SK-N-SH (cell line): ENCODE results near the gene C3orf38. TPM values are rescaled to one million over a fixed set of nuclear protein-coding genes. Genes with fewer than 3 reads are reported as not detected.

Experiments used
- CTCF ChIA-PET: fragments of 300-600, 350-600 bp; formaldehyde crosslinking; extraction: SDS; loops from one replicate; lab custom pipeline; 2021; lab: Yijun Ruan, JAX
- POLR2A ChIA-PET: fragments of 350-600 bp; sonication (Branson Sonifier 250); formaldehyde crosslinking; extraction: SDS; loops from one replicate; lab custom pipeline; 2020; ENCODE audit warnings: antibody characterized with exemption, inconsistent platforms; lab: Yijun Ruan, JAX
- DNase-seq: peaks from one replicate; pipeline ENCODE4 v3.0.0; 2012
- H2AFZ ChIP-seq: fragments of 200-600 bp; sonication (generic); 2 replicates; pipeline ENCODE4 v1.8.1; 2016; ENCODE audit warnings: antibody characterized with exemption, mild to moderate bottlenecking, low read depth
- H3F3A ChIP-seq: fragments of 200-600 bp; sonication (generic); replicated peaks from 2 replicates; pipeline ENCODE3; 2016; ENCODE audit warnings: antibody characterized with exemption, mild to moderate bottlenecking; ENCODE audit not compliant: insufficient read depth
- H3K27ac ChIP-seq, 2 experiments: fragments of 200-500 bp in 1 of 2; fragments of 200-600 bp in 1 of 2; sonication (Bioruptor generic) in 1 of 2; sonication (generic), shearing (Covaris generic) in 1 of 2; 2 replicates each; pipeline versions ENCODE4 v1.5.1 to v1.6.1; 2014 to 2016; ENCODE audit warnings: low read depth in 2 of 2, inconsistent platforms in 1 of 2, low read length in 1 of 2, mild to moderate bottlenecking in 1 of 2, mixed read lengths in 1 of 2
- H3K27me3 ChIP-seq: fragments of 200-600 bp; sonication (generic), shearing (Covaris generic); 2 replicates; pipeline ENCODE4 v1.6.1; 2016; ENCODE audit warnings: mixed run types; ENCODE audit not compliant: insufficient read depth
- H3K36me3 ChIP-seq, 2 experiments: fragments of 200-500 bp in 1 of 2; fragments of 200-600 bp in 1 of 2; sonication (Bioruptor generic) in 1 of 2; sonication (generic) in 1 of 2; replicated peaks in 1 of 2; 2 replicates each; pipeline versions ENCODE3 to v1.5.1; 2014 to 2016; ENCODE audit warnings: low read length in 1 of 2, mild to moderate bottlenecking in 1 of 2; ENCODE audit not compliant: insufficient read depth in 2 of 2, control insufficient read depth in 1 of 2
- H3K4me1 ChIP-seq, 2 experiments: fragments of 200-500 bp in 1 of 2; fragments of 200-600 bp in 1 of 2; sonication (Bioruptor generic) in 1 of 2; sonication (generic), shearing (Covaris generic) in 1 of 2; 2 replicates each; pipeline versions ENCODE4 v1.5.1 to v1.6.1; 2014 to 2016; ENCODE audit warnings: low read depth in 1 of 2, low read length in 1 of 2, mixed run types in 1 of 2; ENCODE audit not compliant: insufficient read depth in 2 of 2, control insufficient read depth in 1 of 2
- H3K4me2 ChIP-seq: fragments of 200-600 bp; sonication (generic), shearing (Covaris generic); 2 replicates; pipeline ENCODE4 v1.6.1; 2017; ENCODE audit warnings: mixed run types
- H3K4me3 ChIP-seq, 2 experiments: fragments of 200-500 bp in 1 of 2; fragments of 200-600 bp in 1 of 2; sonication (Bioruptor generic) in 1 of 2; sonication (generic), shearing (Covaris generic) in 1 of 2; 2 replicates each; pipeline versions ENCODE4 v1.5.1 to v1.8.1; 2014 to 2016; ENCODE audit warnings: low read depth in 2 of 2, inconsistent platforms in 1 of 2, low read length in 1 of 2, mild to moderate bottlenecking in 1 of 2, mixed read lengths in 1 of 2, moderate library complexity in 1 of 2
- H3K79me2 ChIP-seq: fragments of 200-600 bp; sonication (generic); 2 replicates; pipeline ENCODE4 v1.8.1; 2017; ENCODE audit warnings: mild to moderate bottlenecking; ENCODE audit not compliant: insufficient read depth
- H3K9ac ChIP-seq: fragments of 200-600 bp; sonication (generic); 2 replicates; pipeline ENCODE4 v1.6.1; 2017; ENCODE audit warnings: mixed run types
- H3K9me2 ChIP-seq: fragments of 200-600 bp; sonication (generic); 2 replicates; pipeline ENCODE4 v1.6.1; 2017; ENCODE audit warnings: mixed run types
- H3K9me3 ChIP-seq: fragments of 200-600 bp; sonication (generic); 2 replicates; pipeline ENCODE4 v1.6.1; 2017; ENCODE audit warnings: mixed run types, mild to moderate bottlenecking, moderate library complexity
- H4K20me1 ChIP-seq: fragments of 200-600 bp; sonication (generic); 2 replicates; pipeline ENCODE4 v1.6.1; 2017; ENCODE audit warnings: mild to moderate bottlenecking, mixed run types; ENCODE audit not compliant: insufficient read depth
- CHD2 ChIP-seq: fragments of 150-350 bp; IDR thresholded peaks from 2 replicates; pipeline ENCODE4 v1.6.1; 2018; ENCODE audit warnings: low read length; ENCODE audit not compliant: partially characterized antibody
- ELF1 ChIP-seq: IDR thresholded peaks from 2 replicates; pipeline ENCODE4 v1.4.0; 2012
- FOXJ3 ChIP-seq: sonication (generic); formaldehyde crosslinking; IDR thresholded peaks from 2 replicates; pipeline ENCODE4 v1.5.1; 2020; ENCODE audit warnings: mild to moderate bottlenecking, missing genetic modification reagents
- FOXM1 ChIP-seq: IDR thresholded peaks from 2 replicates; pipeline ENCODE4 v1.4.0; 2012; ENCODE audit warnings: low read depth, mild to moderate bottlenecking
- GATA2 ChIP-seq: sonication (generic); formaldehyde crosslinking; IDR thresholded peaks from 2 replicates; pipeline ENCODE4 v1.5.0; 2020; ENCODE audit warnings: mild to moderate bottlenecking, missing genetic modification reagents
- JUND ChIP-seq: IDR thresholded peaks from 2 replicates; pipeline ENCODE4 v1.4.0; 2012
- MAX ChIP-seq: IDR thresholded peaks from 2 replicates; pipeline ENCODE4 v1.4.0; 2012; ENCODE audit warnings: low read depth
- MEF2A ChIP-seq: IDR thresholded peaks from 2 replicates; pipeline ENCODE4 v1.4.0; 2012; ENCODE audit warnings: low read depth, borderline replicate concordance
- MXI1 ChIP-seq: IDR thresholded peaks from 2 replicates; pipeline ENCODE4 v1.6.1; 2012; ENCODE audit warnings: mild to moderate bottlenecking, low read depth, low read length, improper control_type of control experiment
- RAD21 ChIP-seq: IDR thresholded peaks from 2 replicates; pipeline ENCODE4 v1.6.1; 2012; ENCODE audit warnings: mild to moderate bottlenecking, low read length
- RCOR1 ChIP-seq: fragments of 150-350 bp; IDR thresholded peaks from 2 replicates; pipeline ENCODE4 v1.6.1; 2017; ENCODE audit warnings: antibody characterized with exemption, low read length
- REST ChIP-seq: IDR thresholded peaks from 2 replicates; pipeline ENCODE4 v1.6.1; 2012; ENCODE audit warnings: mild to moderate bottlenecking, low read depth, low read length, moderate library complexity
- RFX5 ChIP-seq: IDR thresholded peaks from 2 replicates; pipeline ENCODE4 v1.6.1; 2012; ENCODE audit warnings: mild to moderate bottlenecking, improper control_type of control experiment, low read length
- RXRA ChIP-seq: IDR thresholded peaks from 2 replicates; pipeline ENCODE4 v1.4.0; 2012; ENCODE audit warnings: low read depth, mild to moderate bottlenecking, borderline replicate concordance
- SMC3 ChIP-seq: IDR thresholded peaks from 2 replicates; pipeline ENCODE4 v1.6.1; 2012; ENCODE audit warnings: low read depth, low read length, improper control_type of control experiment
- TCF12 ChIP-seq: IDR thresholded peaks from 2 replicates; pipeline ENCODE4 v1.4.0; 2012
- USF1 ChIP-seq: IDR thresholded peaks from 2 replicates; pipeline ENCODE4 v1.4.0; 2012; ENCODE audit warnings: low read depth, borderline replicate concordance
- USF2 ChIP-seq: fragments of 150-350 bp; IDR thresholded peaks from 2 replicates; pipeline ENCODE4 v1.6.1; 2017; ENCODE audit warnings: antibody characterized with exemption, low read length, low read depth, borderline replicate concordance
- YY1 ChIP-seq: IDR thresholded peaks from 2 replicates; pipeline ENCODE4 v1.4.0; 2012; ENCODE audit warnings: low read depth, mild to moderate bottlenecking
- WGBS: methylation state at CpG from one replicate; pipeline ENCODE4 v1.1.6; 2017; ENCODE audit warnings: low lambda C conversion rate; 5-methylcytosine and 5-hydroxymethylcytosine counted together
- polyA plus RNA-seq, 3 experiments: library from polyadenylated mRNA; depleted of rRNA; stranded (reverse); fragments of >200 nt; gene quantifications; 2 replicates each; pipeline ENCODE4 v1.2.3, GENCODE V29; 2012

C3orf38 gene
- polyA plus RNA-seq, 1 of the 3 experiments (the other 2 are of a cell fraction), result 4.5 TPM

DNA sequence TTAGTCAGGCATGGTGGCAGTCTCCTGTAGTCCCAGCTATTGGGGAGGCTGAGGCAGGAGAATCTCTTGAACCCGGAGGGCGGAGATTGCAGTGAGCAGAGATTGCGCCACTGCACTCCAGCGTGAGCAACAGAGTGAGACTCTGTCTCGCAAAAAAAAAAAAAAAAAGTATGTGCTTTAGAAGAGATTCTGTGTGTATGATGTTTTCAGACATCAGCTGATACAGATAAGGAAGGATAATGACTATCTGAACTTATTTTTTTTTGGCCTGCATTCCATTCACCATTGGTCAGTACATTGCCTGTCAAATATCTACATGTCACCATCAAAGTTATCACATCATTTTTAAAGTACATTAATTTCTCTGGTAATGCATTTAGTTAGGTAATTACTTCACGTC is 17.4 kb downstream of the C3orf38 start:
- no peaks in the 10 kb centered on the region for H3K9me3 ChIP-seq
- H3K27me3 ChIP-seq, result no peaks in the 10 kb centered on the region
- WGBS, result 99% methylated on average over 6 of the region's 6 CpGs
- ChIA-PET POLR2A (no interaction called here), CTCF (no interaction called here)
- no peak for DNase-seq
- H3K4me1 ChIP-seq, result no peaks in the 10 kb centered on the region
- no peaks in the 10 kb centered on the region for H3K9me2 ChIP-seq
- no peak overlapping the region for H2AFZ ChIP-seq
- no peak overlapping the region for H3K4me2 ChIP-seq
- H3K4me3 ChIP-seq, result no peak overlapping the region
- peaks cover 8 to 9% of the 10 kb centered on the region in 2 experiments for H3K36me3 ChIP-seq
- TF ChIP-seq RCOR1, result no peak
- TF ChIP-seq FOXM1, result no peak
- no peak for TF ChIP-seq MAX
- TF ChIP-seq MXI1, result no peak
- no peak for TF ChIP-seq YY1
- TF ChIP-seq JUND, result no peak
- TF ChIP-seq TCF12, result no peak
- no peak for TF ChIP-seq REST
- no peak for TF ChIP-seq USF2
- no peak for TF ChIP-seq ELF1
- TF ChIP-seq RFX5, result no peak
- no peak for TF ChIP-seq RXRA
- no peak for TF ChIP-seq SMC3
- no peak for TF ChIP-seq USF1
- TF ChIP-seq FOXJ3 (CRISPR knock-in tag), result no peak
- no peak for TF ChIP-seq RAD21
- no peak for TF ChIP-seq MEF2A
- no peak for TF ChIP-seq CHD2
- no peak for TF ChIP-seq GATA2
- H3K9ac ChIP-seq, result no peak overlapping the region
- peaks cover 3% of the 10 kb centered on the region; the same call in 1 of the 2 replicates for H3K79me2 ChIP-seq
- H3K27ac ChIP-seq, result no peak overlapping the region
- peaks cover 4% of the 10 kb centered on the region for H3F3A ChIP-seq
- no peaks in the 10 kb centered on the region for H4K20me1 ChIP-seq
